OCI-LY3 (cell line): ENCODE data around the gene MSH6.

Source experiments
- CTCF ChIP-seq: fragments of 200-600, 300-600 bp; sonication (generic); IDR thresholded peaks from 2 replicates; pipeline ENCODE4 v1.5.1; 2014; ENCODE audit warnings: antibody characterized with exemption, low read length, low read depth
- EZH2phosphoT487 ChIP-seq: fragments of 200-600 bp; shearing (Covaris generic); IDR thresholded peaks from 2 replicates; pipeline ENCODE4 v1.6.1; 2018; ENCODE audit warnings: antibody characterized with exemption, mixed run types, low read depth

- TF ChIP-seq CTCF (no peak), EZH2phosphoT487 (no peak)
These were observed 55.3 kb downstream of the MSH6 start for GRCh38 chr2:47838249-47838648.
